ENCODE data around the gene DOK3. TPM values are rescaled to one million over a fixed set of nuclear protein-coding genes. Genes with fewer than 3 reads are reported as not detected.

DOK3 gene
- total and polyA plus RNA-seq, 2 of the 13 experiments (the other 11 are each of a cell fraction or from before 2014, with no cell fraction given): 1.4 to 1.5 TPM

- peak; percentile 96 for TF ChIP-seq POLR2G (IDR thresholded peaks at IDR 0.05; ENCODE audit: low read depth, low read length)
- TF ChIP-seq ZNF83 (CRISPR knock-in tag; IDR thresholded peaks at IDR 0.05; ENCODE audit: borderline replicate concordance): no peak
- no peak for TF ChIP-seq ZNF850 (CRISPR knock-in tag; conservative IDR thresholded peaks at IDR 0.05)
- peak; percentile 23; the same call in 1 of the 2 replicates for TF ChIP-seq ZNF503 (CRISPR knock-in tag; IDR thresholded peaks at IDR 0.05)
- TF ChIP-seq CHD4 (IDR thresholded peaks at IDR 0.05; ENCODE audit: borderline replicate concordance, low read length): peak; percentile 99
- TF ChIP-seq, protein P1, sequence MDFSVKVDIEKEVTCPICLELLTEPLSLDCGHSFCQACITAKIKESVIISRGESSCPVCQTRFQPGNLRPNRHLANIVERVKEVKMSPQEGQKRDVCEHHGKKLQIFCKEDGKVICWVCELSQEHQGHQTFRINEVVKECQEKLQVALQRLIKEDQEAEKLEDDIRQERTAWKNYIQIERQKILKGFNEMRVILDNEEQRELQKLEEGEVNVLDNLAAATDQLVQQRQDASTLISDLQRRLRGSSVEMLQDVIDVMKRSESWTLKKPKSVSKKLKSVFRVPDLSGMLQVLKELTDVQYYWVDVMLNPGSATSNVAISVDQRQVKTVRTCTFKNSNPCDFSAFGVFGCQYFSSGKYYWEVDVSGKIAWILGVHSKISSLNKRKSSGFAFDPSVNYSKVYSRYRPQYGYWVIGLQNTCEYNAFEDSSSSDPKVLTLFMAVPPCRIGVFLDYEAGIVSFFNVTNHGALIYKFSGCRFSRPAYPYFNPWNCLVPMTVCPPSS (IDR thresholded peaks at IDR 0.05): no peak
- TF ChIP-seq SIN3A (IDR thresholded peaks at IDR 0.05; ENCODE audit: borderline replicate concordance, low read depth, low read length): peak; percentile 49; the same call in 1 of the 2 replicates
- TF ChIP-seq ZNF484 (CRISPR knock-in tag; IDR thresholded peaks at IDR 0.05; ENCODE audit: borderline replicate concordance, low read depth): 0 out of 2 replicates have a peak, but pooled peaks have one; percentile 34
- TF ChIP-seq ZIK1 (CRISPR knock-in tag; IDR thresholded peaks at IDR 0.05; ENCODE audit: borderline replicate concordance, low read depth): no peak
- TF ChIP-seq SALL2 (CRISPR knock-in tag; IDR thresholded peaks at IDR 0.05): peak; percentile 35; the same call in 1 of the 2 replicates
- peak; percentile 94 for TF ChIP-seq SP4 (CRISPR knock-in tag; IDR thresholded peaks at IDR 0.05)
These were observed 12.2 kb downstream of the DOK3 start, which contains the start of gene PDLIM7 (continued) for GRCh38 chr5:177497292-177498012.
